MCF 10A (cell line): ENCODE results near the gene TNFAIP3. TPM values are rescaled to one million over a fixed set of nuclear protein-coding genes. Genes with fewer than 3 reads are reported as not detected.

Experiments used
- BruUV-seq: library from RNA; stranded (reverse); fragments of 400-500 nt; replicated peaks from 2 replicates; lab custom pipeline; 2021; lab: Mats Ljungman, UMichigan
- CTCF ChIA-PET: fragments of 300-600 bp; sonication (Branson Sonifier 250); formaldehyde crosslinking; extraction: SDS; loops from one replicate; lab custom pipeline; 2021; ENCODE audit warnings: antibody characterized with exemption, inconsistent platforms; lab: Yijun Ruan, JAX
- POLR2A ChIA-PET: fragments of 300-600, 350-650 bp; sonication (Branson Sonifier 250); formaldehyde crosslinking; extraction: SDS; loops from one replicate; lab custom pipeline; 2020; ENCODE audit warnings: antibody characterized with exemption, inconsistent platforms; lab: Yijun Ruan, JAX
- DNase-seq: peaks from one replicate; pipeline ENCODE4 v3.0.0-alpha.2; 2018; ENCODE audit not compliant: unreplicated experiment
- H3K27ac Mint-ChIP-seq: one replicate; pipeline ENCODE4 v1.8.0; 2022; ENCODE audit warnings: mild to moderate bottlenecking, low read depth, mixed read lengths; ENCODE audit not compliant: unreplicated experiment
- H3K27me3 Mint-ChIP-seq: one replicate; pipeline ENCODE4 v1.8.0; 2022; ENCODE audit warnings: mixed read lengths; ENCODE audit not compliant: insufficient read depth, unreplicated experiment
- H3K36me3 Mint-ChIP-seq: one replicate; pipeline ENCODE4 v1.8.0; 2022; ENCODE audit warnings: mild to moderate bottlenecking, moderate library complexity, mixed read lengths; ENCODE audit not compliant: insufficient read depth, unreplicated experiment
- H3K4me1 Mint-ChIP-seq: one replicate; pipeline ENCODE4 v1.8.0; 2022; ENCODE audit warnings: mixed read lengths; ENCODE audit not compliant: insufficient read depth, unreplicated experiment
- H3K4me3 Mint-ChIP-seq: one replicate; pipeline ENCODE4 v1.8.0; 2022; ENCODE audit warnings: mild to moderate bottlenecking, moderate library complexity, mixed read lengths; ENCODE audit not compliant: unreplicated experiment
- H3K9me3 Mint-ChIP-seq: one replicate; pipeline ENCODE4 v1.8.0; 2022; ENCODE audit warnings: mixed read lengths; ENCODE audit not compliant: unreplicated experiment
- intact Hi-C: fragments of 100-400 bp; cut with micrococcal nuclease; formaldehyde crosslinking; loops from 2 replicates; pipeline ENCODE4 v1.14.1; 2022
- total RNA-seq: library from RNA; stranded (reverse); gene quantifications from 2 replicates; pipeline ENCODE4 v1.2.3, GENCODE V29; 2022
- TF ChIP-seq, protein P1 (sequence below): fragments of 200-600 bp; IDR thresholded peaks from one replicate; pipeline ENCODE4 v1.8.0; 2022; ENCODE audit warnings: antibody characterized with exemption, mild to moderate bottlenecking; ENCODE audit not compliant: unreplicated experiment

TNFAIP3 gene
- total RNA-seq, 1 experiment from 2014 or later, result 52.8 TPM

DNA sequence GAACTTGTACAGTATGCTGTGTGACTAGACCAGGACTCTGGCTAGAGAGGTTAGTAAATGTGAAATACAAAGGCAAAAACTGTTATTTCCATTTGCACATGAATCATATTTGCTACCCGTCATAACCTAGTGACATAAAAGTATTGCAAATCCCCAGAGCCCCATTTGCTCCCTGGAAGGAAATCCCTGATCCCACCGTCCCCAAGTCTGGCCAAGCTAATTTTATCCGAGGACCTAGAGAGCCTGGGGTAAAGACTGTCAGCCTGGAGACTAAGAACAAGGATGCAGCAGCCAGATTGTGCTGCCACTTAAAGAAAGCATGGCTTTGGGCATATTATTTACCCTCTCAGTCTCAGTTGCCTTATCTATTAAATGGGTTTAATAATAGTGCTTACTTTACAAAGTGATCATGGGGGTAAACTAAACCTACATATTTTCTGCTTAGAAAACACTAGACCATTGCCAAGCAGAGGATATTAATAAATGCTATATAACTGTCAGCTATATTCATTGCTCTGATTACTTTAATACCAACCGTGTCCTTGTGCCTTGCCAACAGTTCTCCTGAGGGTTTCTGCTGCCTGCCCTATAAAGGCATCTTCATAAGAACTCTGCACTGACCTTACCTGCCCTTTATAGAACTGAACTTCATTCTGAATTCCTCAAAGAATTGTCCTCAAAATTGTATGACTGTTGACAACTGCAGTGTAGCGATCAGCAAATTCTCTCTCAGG lies 16.9 kb upstream of the TNFAIP3 start:
- H3K9me3 Mint-ChIP-seq, result no peaks in the 10 kb centered on the region
- ChIA-PET CTCF (interaction anchor here (0.6 to 0.9 kb wide), 5 partner anchors 13 to 152 kb away, joined by 3 to 5 read pairs (median 3); no protein-coding TSS in a partner anchor), POLR2A (interaction anchor here (0.6 to 1.2 kb wide), 2 partner anchors 37 to 39 kb away, joined by 4 read pairs; no protein-coding TSS in a partner anchor)
- TF ChIP-seq, protein P1, sequence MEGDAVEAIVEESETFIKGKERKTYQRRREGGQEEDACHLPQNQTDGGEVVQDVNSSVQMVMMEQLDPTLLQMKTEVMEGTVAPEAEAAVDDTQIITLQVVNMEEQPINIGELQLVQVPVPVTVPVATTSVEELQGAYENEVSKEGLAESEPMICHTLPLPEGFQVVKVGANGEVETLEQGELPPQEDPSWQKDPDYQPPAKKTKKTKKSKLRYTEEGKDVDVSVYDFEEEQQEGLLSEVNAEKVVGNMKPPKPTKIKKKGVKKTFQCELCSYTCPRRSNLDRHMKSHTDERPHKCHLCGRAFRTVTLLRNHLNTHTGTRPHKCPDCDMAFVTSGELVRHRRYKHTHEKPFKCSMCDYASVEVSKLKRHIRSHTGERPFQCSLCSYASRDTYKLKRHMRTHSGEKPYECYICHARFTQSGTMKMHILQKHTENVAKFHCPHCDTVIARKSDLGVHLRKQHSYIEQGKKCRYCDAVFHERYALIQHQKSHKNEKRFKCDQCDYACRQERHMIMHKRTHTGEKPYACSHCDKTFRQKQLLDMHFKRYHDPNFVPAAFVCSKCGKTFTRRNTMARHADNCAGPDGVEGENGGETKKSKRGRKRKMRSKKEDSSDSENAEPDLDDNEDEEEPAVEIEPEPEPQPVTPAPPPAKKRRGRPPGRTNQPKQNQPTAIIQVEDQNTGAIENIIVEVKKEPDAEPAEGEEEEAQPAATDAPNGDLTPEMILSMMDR, result no peak
- H3K27me3 Mint-ChIP-seq, result no peaks in the 10 kb centered on the region
- H3K27ac Mint-ChIP-seq, result no peak overlapping the region
- intact Hi-C loops, result no loop called here
- DNase-seq, result no peak
- no peak overlapping the region for H3K4me3 Mint-ChIP-seq
- BruUV-seq, result no TSS peak
- H3K4me1 Mint-ChIP-seq, result peaks cover 22% of the 10 kb centered on the region
- H3K36me3 Mint-ChIP-seq, result no peaks in the 10 kb centered on the region

DNA sequence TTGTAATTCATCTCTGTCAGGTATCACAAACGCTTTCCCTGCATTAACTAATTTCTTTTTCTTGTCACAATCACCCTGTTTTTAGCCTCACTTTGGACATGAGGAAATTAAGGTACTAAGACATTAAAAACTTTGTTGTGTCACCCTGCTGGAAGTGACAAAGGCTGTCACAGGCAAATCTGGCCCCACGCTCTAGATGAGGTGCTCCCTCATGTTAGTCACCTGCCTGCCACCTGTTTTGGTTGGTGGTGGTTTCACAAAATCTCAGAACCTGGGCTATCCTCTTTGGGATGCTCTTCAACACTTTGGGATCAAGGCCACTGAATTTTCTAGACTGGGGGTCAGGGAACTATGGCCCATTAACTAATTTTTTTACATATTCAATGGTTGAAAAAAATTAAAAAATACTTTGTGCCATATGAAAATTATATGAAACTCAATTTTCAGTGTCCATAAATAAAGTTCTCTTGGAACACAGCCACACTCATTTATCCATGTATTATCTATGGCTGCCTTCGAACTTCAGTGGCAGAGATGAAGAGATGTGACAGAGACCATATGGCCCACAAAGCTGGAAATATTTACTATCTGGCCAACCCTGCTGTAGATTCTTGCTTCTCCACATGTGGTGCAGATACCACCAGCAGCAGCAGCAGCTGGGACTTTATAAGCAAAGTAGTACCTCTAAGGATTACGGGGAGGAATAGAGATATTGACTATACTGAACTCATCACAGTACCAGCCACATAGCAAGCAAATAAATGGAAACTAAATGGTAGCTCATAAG lies 16.1 kb upstream of the TNFAIP3 start:
- POLR2A ChIA-PET, result interaction anchor here (0.6 to 1.3 kb wide), 6 partner anchors 16 to 138 kb away, joined by 3 to 7 read pairs (median 4); partner anchors contain the start of gene TNFAIP3
- H3K27ac Mint-ChIP-seq, result no peak overlapping the region
- CTCF ChIA-PET, result interaction anchor here (0.6 to 0.7 kb wide), 3 partner anchors 29 to 76 kb away, joined by 3 to 5 read pairs (median 4); no protein-coding TSS in a partner anchor
- H3K4me3 Mint-ChIP-seq, result no peak overlapping the region
- TF ChIP-seq, protein P1, result no peak
- H3K9me3 Mint-ChIP-seq, result no peaks in the 10 kb centered on the region
- intact Hi-C loops, result no loop called here
- BruUV-seq, result no TSS peak
- no peak for DNase-seq
- peaks cover 22% of the 10 kb centered on the region for H3K4me1 Mint-ChIP-seq
- no peaks in the 10 kb centered on the region for H3K27me3 Mint-ChIP-seq
- no peaks in the 10 kb centered on the region for H3K36me3 Mint-ChIP-seq

DNA sequence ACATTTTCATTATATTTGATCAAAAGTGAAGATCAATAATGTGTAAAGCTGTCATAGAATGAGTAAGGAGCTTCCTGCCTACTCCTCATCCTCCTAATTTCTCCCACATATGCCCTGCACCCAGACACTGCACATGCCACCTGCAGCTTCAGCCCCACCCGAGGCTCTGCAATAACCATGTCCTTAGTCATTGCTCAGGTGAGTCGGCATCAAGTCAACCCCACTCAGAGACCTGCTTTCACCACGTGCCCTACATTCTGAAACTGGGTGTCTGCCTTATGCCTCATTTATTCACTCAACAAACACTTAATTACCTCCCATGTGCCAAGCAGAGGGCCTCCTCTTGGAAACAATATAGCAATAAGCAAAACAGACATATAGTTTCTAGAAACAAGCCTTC lies 15.4 kb upstream of the TNFAIP3 start:
- no peaks in the 10 kb centered on the region for H3K27me3 Mint-ChIP-seq
- BruUV-seq, result no TSS peak
- no peak overlapping the region for H3K4me3 Mint-ChIP-seq
- DNase-seq, result peak; percentile 27
- POLR2A ChIA-PET, result interaction anchor here (0.8 to 1.3 kb wide), 5 partner anchors 15 to 139 kb away, joined by 3 to 7 read pairs (median 4); partner anchors contain the start of gene TNFAIP3
- intact Hi-C loops, result no loop called here
- H3K9me3 Mint-ChIP-seq, result no peaks in the 10 kb centered on the region
- H3K27ac Mint-ChIP-seq, result peak overlapping the region; percentile 11
- TF ChIP-seq, protein P1, result no peak
- CTCF ChIA-PET, result interaction anchor here (0.7 kb wide), 1 partner anchor 75 kb away, joined by 4 read pairs; no protein-coding TSS in a partner anchor
- no peaks in the 10 kb centered on the region for H3K36me3 Mint-ChIP-seq
- H3K4me1 Mint-ChIP-seq, result peaks cover 22% of the 10 kb centered on the region
